ENCODE data around the gene ARHGAP19. TPM values are rescaled to one million over a fixed set of nuclear protein-coding genes. Genes with fewer than 3 reads are reported as not detected.

The ARHGAP19 gene
- polyA plus RNA-seq, 1 donor from 2014 or later = 5.2 TPM

DNA sequence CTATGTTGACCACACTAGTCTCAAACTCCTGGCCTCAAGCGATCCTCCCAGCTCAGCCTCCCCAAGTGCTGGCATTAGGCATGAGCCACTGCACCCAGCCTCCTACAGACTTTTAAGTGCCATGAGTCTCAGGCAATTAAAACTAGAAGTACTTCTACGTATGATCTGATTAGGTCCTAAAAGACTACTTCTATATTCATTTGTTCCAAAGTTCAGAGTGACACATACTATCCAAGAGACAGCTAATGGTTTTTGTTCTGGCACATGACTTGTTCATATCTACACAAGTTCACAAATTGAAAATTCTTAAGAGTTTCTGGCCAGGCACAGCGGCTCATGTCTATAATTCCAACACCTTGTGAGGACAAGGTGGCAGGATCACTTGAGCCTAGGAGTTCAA lies 11.7 kb downstream of the ARHGAP19 start:
- Histone ChIP-seq H3K9ac (ENCODE audit: low read length) (no peak overlapping the region), H3K79me2 (replicated peaks; ENCODE audit: insufficient read depth, low read length) (no peaks in the 10 kb centered on the region), H3K36me3 (ENCODE audit: insufficient read depth, low read length) (no peaks in the 10 kb centered on the region)

DNA sequence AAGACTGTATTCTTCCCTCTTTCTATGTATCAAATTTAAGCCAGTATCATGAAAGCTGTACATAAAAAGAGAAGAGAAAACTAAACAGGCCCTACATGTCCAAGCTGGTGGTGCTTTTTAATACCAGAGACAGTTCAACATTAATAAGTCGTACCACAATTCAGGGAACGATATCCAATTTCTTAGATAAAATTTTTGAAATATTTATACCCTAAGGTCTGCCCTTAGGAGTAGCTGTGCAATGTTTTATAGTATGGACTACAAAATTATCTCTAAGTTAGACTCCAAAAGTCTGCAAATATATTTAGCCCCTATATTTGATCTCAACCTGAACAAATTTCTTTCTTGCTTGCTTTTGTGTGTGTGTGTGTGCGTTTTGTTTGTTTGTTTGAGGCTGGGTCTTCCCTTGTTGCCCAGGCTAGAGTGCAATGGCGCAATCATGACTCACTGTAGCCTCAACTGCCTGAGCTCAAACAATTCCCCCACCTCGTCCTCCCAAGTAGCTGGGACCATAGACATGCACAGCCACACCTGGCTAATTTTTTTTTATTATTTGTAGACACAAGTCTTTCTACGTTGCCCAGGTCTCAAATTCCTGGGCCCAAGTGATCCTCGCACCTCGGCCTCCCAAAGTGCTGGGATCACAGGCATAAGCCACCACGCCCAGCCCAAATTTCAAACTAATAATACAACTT lies 13.2 kb downstream of the ARHGAP19 start:
- Histone ChIP-seq H2AFZ (ENCODE audit: low read depth, low read length) (no peak overlapping the region), H3K9ac (ENCODE audit: low read length) (no peak overlapping the region), H3K4me3 (ENCODE audit: low read length) (no peak overlapping the region), H3K27me3 (ENCODE audit: insufficient read depth, low read depth, low read length) (no peaks in the 10 kb centered on the region), H3K9me2 (ENCODE audit: insufficient read depth, low read length) (no peaks in the 10 kb centered on the region), H3K27ac (ENCODE audit: low read length) (no peak overlapping the region), H3K36me3 (ENCODE audit: insufficient read depth, low read length) (no peaks in the 10 kb centered on the region), H3K79me2 (replicated peaks; ENCODE audit: insufficient read depth, low read length) (no peaks in the 10 kb centered on the region), H3K4me2 (ENCODE audit: low read length) (no peak overlapping the region), H3K9me3 (ENCODE audit: low read length) (no peaks in the 10 kb centered on the region), H3F3A (ENCODE audit: insufficient read depth, low read length, poor library complexity, severe bottlenecking) (no peaks in the 10 kb centered on the region), H4K20me1 (ENCODE audit: insufficient read depth) (no peaks in the 10 kb centered on the region)
- TF ChIP-seq RAD21 (conservative IDR thresholded peaks at IDR 0.05) = no peak
- TF ChIP-seq EP300 (conservative IDR thresholded peaks at IDR 0.05; ENCODE audit: poor library complexity, severe bottlenecking) = no peak
- TF ChIP-seq MXI1 (conservative IDR thresholded peaks at IDR 0.05; ENCODE audit: poor library complexity, severe bottlenecking) = no peak
- no peak for TF ChIP-seq SMC3 (conservative IDR thresholded peaks at IDR 0.05; ENCODE audit: poor library complexity)

More for the DNA sequence above, 11.7 kb downstream of the ARHGAP19 start:
- Histone ChIP-seq H4K20me1 (ENCODE audit: insufficient read depth) (no peaks in the 10 kb centered on the region), H3F3A (ENCODE audit: insufficient read depth, low read length, poor library complexity, severe bottlenecking) (no peaks in the 10 kb centered on the region), H2AFZ (ENCODE audit: low read depth, low read length) (no peak overlapping the region), H3K4me2 (ENCODE audit: low read length) (no peak overlapping the region), H3K27ac (ENCODE audit: low read length) (no peak overlapping the region), H3K9me2 (ENCODE audit: insufficient read depth, low read length) (no peaks in the 10 kb centered on the region), H3K27me3 (ENCODE audit: insufficient read depth, low read depth, low read length) (no peaks in the 10 kb centered on the region), H3K4me3 (ENCODE audit: low read length) (no peak overlapping the region), H3K9me3 (ENCODE audit: low read length) (no peaks in the 10 kb centered on the region)
- no peak for TF ChIP-seq MXI1 (conservative IDR thresholded peaks at IDR 0.05; ENCODE audit: poor library complexity, severe bottlenecking)
- TF ChIP-seq, protein P1, sequence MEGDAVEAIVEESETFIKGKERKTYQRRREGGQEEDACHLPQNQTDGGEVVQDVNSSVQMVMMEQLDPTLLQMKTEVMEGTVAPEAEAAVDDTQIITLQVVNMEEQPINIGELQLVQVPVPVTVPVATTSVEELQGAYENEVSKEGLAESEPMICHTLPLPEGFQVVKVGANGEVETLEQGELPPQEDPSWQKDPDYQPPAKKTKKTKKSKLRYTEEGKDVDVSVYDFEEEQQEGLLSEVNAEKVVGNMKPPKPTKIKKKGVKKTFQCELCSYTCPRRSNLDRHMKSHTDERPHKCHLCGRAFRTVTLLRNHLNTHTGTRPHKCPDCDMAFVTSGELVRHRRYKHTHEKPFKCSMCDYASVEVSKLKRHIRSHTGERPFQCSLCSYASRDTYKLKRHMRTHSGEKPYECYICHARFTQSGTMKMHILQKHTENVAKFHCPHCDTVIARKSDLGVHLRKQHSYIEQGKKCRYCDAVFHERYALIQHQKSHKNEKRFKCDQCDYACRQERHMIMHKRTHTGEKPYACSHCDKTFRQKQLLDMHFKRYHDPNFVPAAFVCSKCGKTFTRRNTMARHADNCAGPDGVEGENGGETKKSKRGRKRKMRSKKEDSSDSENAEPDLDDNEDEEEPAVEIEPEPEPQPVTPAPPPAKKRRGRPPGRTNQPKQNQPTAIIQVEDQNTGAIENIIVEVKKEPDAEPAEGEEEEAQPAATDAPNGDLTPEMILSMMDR (IDR thresholded peaks at IDR 0.05; ENCODE audit: poor library complexity, severe bottlenecking) = no peak
- TF ChIP-seq EZH2 (IDR thresholded peaks at IDR 0.05; ENCODE audit: borderline replicate concordance, insufficient read depth, low read length, poor library complexity, severe bottlenecking) = no peak
- no peak for TF ChIP-seq SMC3 (conservative IDR thresholded peaks at IDR 0.05; ENCODE audit: poor library complexity)
- no peak for TF ChIP-seq RAD21 (conservative IDR thresholded peaks at IDR 0.05)
- TF ChIP-seq, protein P2, sequence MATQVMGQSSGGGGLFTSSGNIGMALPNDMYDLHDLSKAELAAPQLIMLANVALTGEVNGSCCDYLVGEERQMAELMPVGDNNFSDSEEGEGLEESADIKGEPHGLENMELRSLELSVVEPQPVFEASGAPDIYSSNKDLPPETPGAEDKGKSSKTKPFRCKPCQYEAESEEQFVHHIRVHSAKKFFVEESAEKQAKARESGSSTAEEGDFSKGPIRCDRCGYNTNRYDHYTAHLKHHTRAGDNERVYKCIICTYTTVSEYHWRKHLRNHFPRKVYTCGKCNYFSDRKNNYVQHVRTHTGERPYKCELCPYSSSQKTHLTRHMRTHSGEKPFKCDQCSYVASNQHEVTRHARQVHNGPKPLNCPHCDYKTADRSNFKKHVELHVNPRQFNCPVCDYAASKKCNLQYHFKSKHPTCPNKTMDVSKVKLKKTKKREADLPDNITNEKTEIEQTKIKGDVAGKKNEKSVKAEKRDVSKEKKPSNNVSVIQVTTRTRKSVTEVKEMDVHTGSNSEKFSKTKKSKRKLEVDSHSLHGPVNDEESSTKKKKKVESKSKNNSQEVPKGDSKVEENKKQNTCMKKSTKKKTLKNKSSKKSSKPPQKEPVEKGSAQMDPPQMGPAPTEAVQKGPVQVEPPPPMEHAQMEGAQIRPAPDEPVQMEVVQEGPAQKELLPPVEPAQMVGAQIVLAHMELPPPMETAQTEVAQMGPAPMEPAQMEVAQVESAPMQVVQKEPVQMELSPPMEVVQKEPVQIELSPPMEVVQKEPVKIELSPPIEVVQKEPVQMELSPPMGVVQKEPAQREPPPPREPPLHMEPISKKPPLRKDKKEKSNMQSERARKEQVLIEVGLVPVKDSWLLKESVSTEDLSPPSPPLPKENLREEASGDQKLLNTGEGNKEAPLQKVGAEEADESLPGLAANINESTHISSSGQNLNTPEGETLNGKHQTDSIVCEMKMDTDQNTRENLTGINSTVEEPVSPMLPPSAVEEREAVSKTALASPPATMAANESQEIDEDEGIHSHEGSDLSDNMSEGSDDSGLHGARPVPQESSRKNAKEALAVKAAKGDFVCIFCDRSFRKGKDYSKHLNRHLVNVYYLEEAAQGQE (IDR thresholded peaks at IDR 0.05; ENCODE audit: borderline replicate concordance) = no peak
- TF ChIP-seq EP300 (conservative IDR thresholded peaks at IDR 0.05; ENCODE audit: poor library complexity, severe bottlenecking) = no peak
- no peak for TF ChIP-seq POLR2AphosphoS5 (IDR thresholded peaks at IDR 0.05)
- TF ChIP-seq TAF1 (IDR thresholded peaks at IDR 0.05; ENCODE audit: low read depth) = no peak

Data from neural cell (in vitro differentiated cells).